Fibroblast of lung (primary cell): ENCODE results near the gene TCEAL7. TPM values are rescaled to one million over a fixed set of nuclear protein-coding genes. Genes with fewer than 3 reads are reported as not detected.

Experiments used
- DNase-seq, 2 donors: peaks; one replicate each; pipeline versions ENCODE4 v3.0.0 to v3.0.0-alpha.2; 2010; ENCODE audit warnings: low read depth in 2 of 2
- H2AFZ ChIP-seq: 2 replicates; pipeline ENCODE4 v1.5.1; 2012; ENCODE audit warnings: low read length, control low read depth, inconsistent platforms
- H3K27ac ChIP-seq: 2 replicates; pipeline ENCODE4 v1.5.1; 2011; ENCODE audit warnings: low read length, control low read depth; ENCODE audit not compliant: insufficient read depth
- H3K27me3 ChIP-seq: 2 replicates; pipeline ENCODE4 v1.5.1; 2011; ENCODE audit warnings: mild to moderate bottlenecking, low read length; ENCODE audit not compliant: control insufficient read depth, insufficient read depth
- H3K36me3 ChIP-seq: 2 replicates; pipeline ENCODE4 v1.5.1; 2011; ENCODE audit warnings: low read length; ENCODE audit not compliant: control insufficient read depth, insufficient read depth
- H3K4me1 ChIP-seq: 2 replicates; pipeline ENCODE4 v1.5.1; 2011; ENCODE audit warnings: low read length; ENCODE audit not compliant: control insufficient read depth, insufficient read depth; ENCODE audit errors: extremely low read depth
- H3K4me2 ChIP-seq: 2 replicates; pipeline ENCODE4 v1.5.1; 2011; ENCODE audit warnings: low read length, control low read depth; ENCODE audit not compliant: insufficient read depth; ENCODE audit errors: extremely low read depth
- H3K4me3 ChIP-seq, 4 experiments: fragments of 200-600 bp in 1 of 4; sonication (generic) in 1 of 4; replicated peaks in 1 of 4; 2 replicates each; pipeline ENCODE4 v1.5.1; 2011 to 2016; ENCODE audit warnings: low read length in 4 of 4, low read depth in 3 of 4, mild to moderate bottlenecking in 3 of 4, control low read depth in 2 of 4, inconsistent platforms in 1 of 4, mixed read lengths in 1 of 4; ENCODE audit not compliant: insufficient read depth in 1 of 4; ENCODE audit errors: control extremely low read depth in 1 of 4
- H3K79me2 ChIP-seq: 2 replicates; pipeline ENCODE4 v1.5.1; 2012; ENCODE audit warnings: mild to moderate bottlenecking, low read length, inconsistent platforms; ENCODE audit not compliant: control insufficient read depth, insufficient read depth
- H3K9ac ChIP-seq: 2 replicates; pipeline ENCODE4 v1.5.1; 2011; ENCODE audit warnings: mild to moderate bottlenecking, low read length, control low read depth; ENCODE audit not compliant: insufficient read depth
- H3K9me3 ChIP-seq: 2 replicates; pipeline ENCODE4 v1.5.1; 2012; ENCODE audit warnings: low read depth, low read length; ENCODE audit not compliant: control insufficient read depth, insufficient read depth
- H4K20me1 ChIP-seq: 2 replicates; pipeline ENCODE4 v1.5.1; 2011; ENCODE audit warnings: low read length; ENCODE audit not compliant: control insufficient read depth, insufficient read depth; ENCODE audit errors: extremely low read depth
- CTCF ChIP-seq, 2 donors: IDR thresholded peaks in 1 of 2; conservative IDR thresholded peaks in 1 of 2; 1 replicate in 1 of 2; 2 replicates in 1 of 2; pipeline ENCODE4 v1.5.1; 2011 to 2012; ENCODE audit warnings: low read length in 2 of 2, control low read depth in 1 of 2, inconsistent platforms in 1 of 2, low read depth in 1 of 2, mild to moderate bottlenecking in 1 of 2
- EZH2 ChIP-seq: IDR thresholded peaks from 2 replicates; pipeline ENCODE4 v1.5.1; 2012; ENCODE audit warnings: low read length, control low read depth, mild to moderate bottlenecking; ENCODE audit errors: missing control alignments
- polyA plus RNA-seq, 2 donors: library from polyadenylated mRNA; depleted of rRNA in 1 of 2; stranded (reverse) in 1 of 2; unstranded in 1 of 2; fragments of >200 nt; gene quantifications; 2 replicates each; pipeline ENCODE4 v1.2.1, GENCODE V29; 2011 to 2012; ENCODE audit warnings: missing spikeins in 1 of 2
- total RNA-seq: library from RNA; depleted of rRNA; stranded (reverse); fragments of >200 nt; gene quantifications from 2 replicates; pipeline ENCODE4 v1.2.1, GENCODE V29; 2014

TCEAL7 gene
- total and polyA plus RNA-seq, 2 donors (not counting 1 experiment from before 2014, with no cell fraction given) = 32.5 to 46.8 TPM

DNA sequence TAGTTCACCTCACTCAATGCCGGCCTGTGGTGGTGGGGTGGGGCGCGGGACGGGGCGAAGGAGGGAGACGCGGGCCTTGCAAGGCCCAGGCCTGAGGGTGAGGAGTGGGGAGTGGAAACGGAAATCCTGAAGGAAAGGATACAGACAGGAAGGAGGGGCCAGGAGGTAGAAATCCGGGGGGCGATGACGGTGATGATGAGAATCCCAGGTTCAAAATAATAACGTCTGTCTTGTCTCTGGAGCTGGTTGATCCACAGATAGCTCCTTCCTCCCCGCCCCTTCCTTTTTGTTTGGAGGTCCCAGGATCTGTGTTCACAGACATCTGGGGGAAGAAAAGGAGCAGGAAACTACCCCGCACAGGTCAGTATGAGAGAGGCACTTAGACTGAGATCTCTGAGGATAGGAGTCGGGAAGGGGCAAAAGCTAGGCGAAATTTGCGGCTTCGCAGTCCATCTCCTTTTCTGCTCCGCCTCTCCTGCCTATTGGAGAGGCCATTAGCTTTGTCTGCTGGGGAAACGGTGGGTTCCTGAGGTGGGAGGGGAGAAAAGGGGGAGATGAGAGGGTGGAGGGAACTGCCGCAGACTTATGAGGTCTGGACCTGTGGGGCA lies 746 bp downstream of the TCEAL7 start:
- Histone ChIP-seq H2AFZ (peak overlapping the region; percentile 52), H3K27ac (no peak overlapping the region), H3K36me3 (no peaks in the 10 kb centered on the region), H3K4me1 (no peaks in the 10 kb centered on the region), H3K9ac (peak overlapping the region; percentile 20), H3K4me2 (peak overlapping the region; percentile 75), H3K9me3 (no peaks in the 10 kb centered on the region), H4K20me1 (no peaks in the 10 kb centered on the region), H3K79me2 (no peaks in the 10 kb centered on the region), H3K4me3 (peak overlapping the region; percentile 27 to 73 (median 48)), H3K27me3 (no peaks in the 10 kb centered on the region)
- DNase-seq = peak; percentile 1 to 34
- TF ChIP-seq CTCF (conservative IDR thresholded peaks at IDR 0.05 in 1 of 2, IDR thresholded peaks at IDR 0.05 in 1 of 2; ENCODE audit: low read depth in 1 of 2, low read length in 2 of 2) (no peak), EZH2 (no peak)

DNA sequence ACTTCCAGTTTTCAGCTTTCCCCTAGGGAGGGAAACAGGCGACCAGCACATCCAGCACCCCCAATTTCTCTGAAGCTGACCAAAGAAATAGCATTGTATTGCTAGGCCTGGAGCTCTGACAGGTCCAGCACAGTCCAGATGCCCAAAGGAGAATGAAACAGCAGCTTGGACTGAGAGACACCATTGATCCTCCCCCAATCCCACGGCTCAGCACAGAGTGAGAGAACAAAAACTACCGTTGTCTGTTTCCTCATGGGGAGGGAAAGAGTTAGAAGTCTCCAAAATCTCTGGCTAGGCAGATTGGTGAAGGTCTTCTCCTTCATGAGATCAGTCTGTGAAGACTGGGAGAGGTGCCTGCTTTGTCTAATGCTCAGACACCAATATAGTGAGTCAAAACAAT lies 8.6 kb downstream of the TCEAL7 start:
- H3K9ac ChIP-seq = no peak overlapping the region
- no peak overlapping the region for H3K4me2 ChIP-seq
- TF ChIP-seq CTCF (conservative IDR thresholded peaks at IDR 0.05 in 1 of 2, IDR thresholded peaks at IDR 0.05 in 1 of 2; ENCODE audit: low read depth in 1 of 2, low read length in 2 of 2) = no peak
- TF ChIP-seq EZH2 = no peak
- H3K27me3 ChIP-seq = no peaks in the 10 kb centered on the region
- H2AFZ ChIP-seq = no peak overlapping the region
- no peaks in the 10 kb centered on the region for H4K20me1 ChIP-seq
- H3K27ac ChIP-seq = no peak overlapping the region
- no peaks in the 10 kb centered on the region for H3K79me2 ChIP-seq
- DNase-seq = no peak
- no peaks in the 10 kb centered on the region for H3K4me1 ChIP-seq
- no peaks in the 10 kb centered on the region for H3K9me3 ChIP-seq
- H3K36me3 ChIP-seq = no peaks in the 10 kb centered on the region
- no peak overlapping the region for H3K4me3 ChIP-seq

- DNase-seq = peak; percentile 20 to 65
- no peak for TF ChIP-seq EZH2
- peak; percentile 54 to 75 for TF ChIP-seq CTCF (conservative IDR thresholded peaks at IDR 0.05 in 1 of 2, IDR thresholded peaks at IDR 0.05 in 1 of 2; ENCODE audit: low read depth in 1 of 2, low read length in 2 of 2)
- Histone ChIP-seq H3K9me3 (no peaks in the 10 kb centered on the region), H3K27ac (no peak overlapping the region), H3K36me3 (no peaks in the 10 kb centered on the region), H3K4me3 (no peak overlapping the region), H2AFZ (no peak overlapping the region), H3K79me2 (no peaks in the 10 kb centered on the region), H3K4me2 (no peak overlapping the region), H3K4me1 (no peaks in the 10 kb centered on the region), H3K27me3 (no peaks in the 10 kb centered on the region), H3K9ac (no peak overlapping the region), H4K20me1 (no peaks in the 10 kb centered on the region)
Measured at GRCh38 chrX:103343105-103343504, 13.1 kb downstream of the TCEAL7 start.
